ENCODE results near the gene RHBDL2.

- TF ChIP-seq CTCF (IDR thresholded peaks at IDR 0.05; ENCODE audit: low read length) = no peak
- no peak for TF ChIP-seq EZH2 (IDR thresholded peaks at IDR 0.05; ENCODE audit: borderline replicate concordance, low read length)
Measured at GRCh38 chr1:38919130-38919529, 22.5 kb downstream of the RHBDL2 start.
